Kidney (tissue), 14 donors: ENCODE results near the gene PSTPIP2. TPM values are rescaled to one million over a fixed set of nuclear protein-coding genes. Genes with fewer than 3 reads are reported as not detected.
"Not testable (repeated sequence)": the region's sequence is repeated elsewhere in the genome, so short reads cannot be mapped to it uniquely, and the experiment has no call there.

ENCODE experiments used
- DNase-seq, 5 donors: peaks; one replicate each; pipeline ENCODE4 v3.0.0-alpha.2; 2013 to 2020
- FAIRE-seq: peaks from 2 replicates; lab custom pipeline; 2012; peaks lifted over from hg19 to GRCh38; lab: Jason Lieb, UNC
- H3K27ac ChIP-seq, 2 donors: one replicate each; pipeline ENCODE4 v1.7.0; 2013; ENCODE audit warnings: low read depth in 2 of 2, low read length in 2 of 2, inconsistent platforms in 1 of 2
- H3K27me3 ChIP-seq: one replicate; pipeline ENCODE4 v1.7.1; 2013; ENCODE audit warnings: low read length, inconsistent platforms; ENCODE audit not compliant: control insufficient read depth, insufficient read depth
- H3K36me3 ChIP-seq, 3 donors: one replicate each; pipeline versions ENCODE4 v1.7.0 to v1.7.1; 2013; ENCODE audit warnings: low read length in 3 of 3, control low read depth in 1 of 3, inconsistent platforms in 1 of 3; ENCODE audit not compliant: insufficient read depth in 3 of 3, control insufficient read depth in 2 of 3
- H3K4me1 ChIP-seq, 3 donors: one replicate each; pipeline versions ENCODE4 v1.7.0 to v1.7.1; 2013; ENCODE audit warnings: low read length in 3 of 3, inconsistent platforms in 1 of 3, low read depth in 1 of 3; ENCODE audit not compliant: control insufficient read depth in 2 of 3, insufficient read depth in 2 of 3
- H3K4me3 ChIP-seq, 3 donors: one replicate each; pipeline versions ENCODE4 v1.7.0 to v1.8.1; 2013; ENCODE audit warnings: low read length in 3 of 3, control low read depth in 1 of 3, inconsistent platforms in 1 of 3
- H3K9ac ChIP-seq, 3 donors: one replicate each; pipeline versions ENCODE4 v1.7.0 to v1.7.1; 2013; ENCODE audit warnings: low read length in 3 of 3, control low read depth in 1 of 3, inconsistent platforms in 1 of 3
- H3K9me3 ChIP-seq, 3 donors: one replicate each; pipeline versions ENCODE4 v1.7.0 to v1.7.1; 2013; ENCODE audit warnings: low read length in 3 of 3, control low read depth in 1 of 3, inconsistent platforms in 1 of 3; ENCODE audit not compliant: control insufficient read depth in 2 of 3, insufficient read depth in 1 of 3
- CTCF ChIP-seq: IDR thresholded peaks from 3 replicates; pipeline ENCODE4 v1.5.1; 2012; ENCODE audit warnings: mild to moderate bottlenecking, moderate library complexity, borderline replicate concordance; ENCODE audit not compliant: insufficient read depth; ENCODE audit errors: extremely low read depth
- intact Hi-C: fragments of 100-400 bp; cut with DNase I; formaldehyde crosslinking; loops from one replicate; pipeline ENCODE4 v1.11.1; 2022
- polyA plus RNA-seq: library from polyadenylated mRNA; stranded (reverse); fragments of 350-450 nt; fragmentation: Illumina TruSeq; extraction: RNeasy Lipid Tissue Mini Kit (QIAGEN cat#74804); gene quantifications from one replicate; pipeline ENCODE4 v1.2.3, GENCODE V29; 2014; ENCODE audit warnings: low read depth, low replicate concordance; ENCODE audit not compliant: insufficient read depth
- total RNA-seq: library from RNA; stranded (reverse); fragmentation: NEBNext Ultra II Directional; extraction: Animal tissue kit (Norgen Biotek cat#: 25700); gene quantifications from one replicate; pipeline ENCODE4 v1.2.1, GENCODE V29; 2021
- donor health status: control.
- donor health status: control.
- donor health status: control.
- donor health status: control.
- donor health status: control.
- donor health status: DM: yes; HTN: yes; CAD: no.
- donor health status: Normal renal cell carcinoma (clear cell type).

The PSTPIP2 gene
- total and polyA plus RNA-seq, 2 donors from 2014 or later, result 1.3 to 11.1 TPM

- DNase-seq, result peak in 2 of 5 donors; percentile 64 to 66
- FAIRE-seq, result no peak
- no peak for TF ChIP-seq CTCF
- H3K27ac ChIP-seq, result peak overlapping the region; percentile 20 to 61
- no peaks in the 10 kb centered on the region for H3K36me3 ChIP-seq
- no peaks in the 10 kb centered on the region for H3K27me3 ChIP-seq
- intact Hi-C loops, result no loop called here
- no peak overlapping the region for H3K9ac ChIP-seq
- peak overlapping the region in 1 of 3 donors; percentile 28 for H3K4me3 ChIP-seq
- no peaks in the 10 kb centered on the region for H3K9me3 ChIP-seq
- H3K4me1 ChIP-seq, result peaks cover 3 to 11% (median 3%) of the 10 kb centered on the region in 3 donors
Observed at GRCh38 chr18:46051731-46052461, 20.2 kb downstream of the PSTPIP2 start.

- no peak for FAIRE-seq
- Histone ChIP-seq H3K9me3 (no peaks in the 10 kb centered on the region), H3K27ac (no peak overlapping the region), H3K27me3 (no peaks in the 10 kb centered on the region), H3K9ac (no peak overlapping the region), H3K4me1 (peaks cover 3 to 11% (median 3%) of the 10 kb centered on the region in 3 donors), H3K36me3 (no peaks in the 10 kb centered on the region), H3K4me3 (no peak overlapping the region)
- DNase-seq, result no peak
- no peak for TF ChIP-seq CTCF
- intact Hi-C loops, result no loop called here
Observed at GRCh38 chr18:46050268-46050667, 21.8 kb downstream of the PSTPIP2 start.

GRCh38 chr18:46048641-46049040, 23.4 kb downstream of the PSTPIP2 start:
- no peak for FAIRE-seq
- intact Hi-C loops, result no loop called here
- TF ChIP-seq CTCF, result no peak

GRCh38 chr18:46047369-46047768, 24.7 kb downstream of the PSTPIP2 start:
- intact Hi-C loops, FAIRE-seq, H3K27me3 ChIP-seq, H3K36me3 ChIP-seq, H3K27ac ChIP-seq, DNase-seq, H3K4me3 ChIP-seq, H3K9ac ChIP-seq, H3K9me3 ChIP-seq: not testable (repeated sequence)
- H3K4me1 ChIP-seq, result peaks cover 3 to 11% (median 3%) of the 10 kb centered on the region in 3 donors

More at GRCh38 chr18:46048641-46049040, 23.4 kb downstream of the PSTPIP2 start:
- H3K9ac ChIP-seq, result no peak overlapping the region
- H3K4me3 ChIP-seq, result no peak overlapping the region
- H3K36me3 ChIP-seq, result no peaks in the 10 kb centered on the region
- H3K9me3 ChIP-seq, result no peaks in the 10 kb centered on the region
- H3K27me3 ChIP-seq, result no peaks in the 10 kb centered on the region
- H3K27ac ChIP-seq, result no peak overlapping the region
- no peak for DNase-seq
- peaks cover 3 to 11% (median 3%) of the 10 kb centered on the region in 3 donors for H3K4me1 ChIP-seq
